LNCaP clone FGC (cell line): ENCODE measurements around the gene PTPN14.
A peak's percentile ranks its signal among the peaks of the same experiment; 100 is the strongest.

Experiments used
- DNase-seq: peaks from one replicate; pipeline ENCODE4 v3.0.0-alpha.2; 2011; ENCODE audit warnings: low read depth
- H3K4me3 ChIP-seq: 2 replicates; pipeline ENCODE4 v1.5.1; 2011; ENCODE audit warnings: mild to moderate bottlenecking, low read depth, low read length, control low read depth
- TF ChIP-seq, protein P1 (sequence below): IDR thresholded peaks from 2 replicates; pipeline ENCODE4 v1.5.1; 2012; ENCODE audit warnings: mild to moderate bottlenecking; ENCODE audit not compliant: control insufficient read depth, insufficient read depth; ENCODE audit errors: extremely low read depth

The PTPN14 gene

DNA sequence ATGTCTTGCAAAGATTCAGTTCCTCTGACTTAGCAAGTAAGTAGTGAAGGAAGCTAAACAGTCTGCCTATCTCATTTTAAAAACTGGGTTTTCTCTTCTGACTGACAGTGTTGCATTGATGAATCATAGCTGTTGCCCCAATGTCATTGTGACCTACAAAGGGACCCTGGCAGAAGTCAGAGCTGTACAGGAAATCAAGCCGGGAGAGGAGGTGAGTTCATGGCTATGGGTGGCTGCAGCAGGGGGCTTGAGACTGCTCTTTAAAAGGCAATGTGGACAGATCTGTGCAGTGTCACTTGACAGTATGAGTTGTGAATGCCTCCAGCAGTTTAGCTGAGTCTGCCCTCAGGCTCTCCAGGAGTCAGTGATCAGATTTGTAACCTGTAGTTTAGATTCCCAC, 223.9 kb downstream of the PTPN14 start:
- H3K4me3 ChIP-seq: no peak overlapping the region
- no peak for DNase-seq
- TF ChIP-seq, protein P1, sequence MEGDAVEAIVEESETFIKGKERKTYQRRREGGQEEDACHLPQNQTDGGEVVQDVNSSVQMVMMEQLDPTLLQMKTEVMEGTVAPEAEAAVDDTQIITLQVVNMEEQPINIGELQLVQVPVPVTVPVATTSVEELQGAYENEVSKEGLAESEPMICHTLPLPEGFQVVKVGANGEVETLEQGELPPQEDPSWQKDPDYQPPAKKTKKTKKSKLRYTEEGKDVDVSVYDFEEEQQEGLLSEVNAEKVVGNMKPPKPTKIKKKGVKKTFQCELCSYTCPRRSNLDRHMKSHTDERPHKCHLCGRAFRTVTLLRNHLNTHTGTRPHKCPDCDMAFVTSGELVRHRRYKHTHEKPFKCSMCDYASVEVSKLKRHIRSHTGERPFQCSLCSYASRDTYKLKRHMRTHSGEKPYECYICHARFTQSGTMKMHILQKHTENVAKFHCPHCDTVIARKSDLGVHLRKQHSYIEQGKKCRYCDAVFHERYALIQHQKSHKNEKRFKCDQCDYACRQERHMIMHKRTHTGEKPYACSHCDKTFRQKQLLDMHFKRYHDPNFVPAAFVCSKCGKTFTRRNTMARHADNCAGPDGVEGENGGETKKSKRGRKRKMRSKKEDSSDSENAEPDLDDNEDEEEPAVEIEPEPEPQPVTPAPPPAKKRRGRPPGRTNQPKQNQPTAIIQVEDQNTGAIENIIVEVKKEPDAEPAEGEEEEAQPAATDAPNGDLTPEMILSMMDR: no peak

DNA sequence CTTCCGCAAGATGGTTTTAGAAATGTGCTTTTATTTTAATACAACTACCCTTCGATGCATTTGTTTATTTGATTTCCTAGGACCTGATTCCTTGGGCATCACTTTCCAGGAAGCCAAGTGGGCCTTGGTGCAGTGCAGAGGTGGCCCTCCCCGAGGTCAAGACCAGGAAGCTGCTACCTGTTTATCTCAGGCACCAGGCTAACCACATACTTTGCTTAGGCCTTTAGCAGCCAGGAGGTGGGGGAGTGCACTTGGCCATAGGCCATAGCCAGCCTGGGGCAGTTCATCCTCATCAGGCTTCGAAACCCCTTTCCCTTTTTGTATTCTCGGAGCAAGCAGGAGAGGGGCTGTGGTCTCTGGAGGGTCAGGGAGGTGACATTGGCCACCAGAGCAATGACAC, 225.0 kb downstream of the PTPN14 start:
- H3K4me3 ChIP-seq: no peak overlapping the region
- TF ChIP-seq, protein P1: no peak

DNA sequence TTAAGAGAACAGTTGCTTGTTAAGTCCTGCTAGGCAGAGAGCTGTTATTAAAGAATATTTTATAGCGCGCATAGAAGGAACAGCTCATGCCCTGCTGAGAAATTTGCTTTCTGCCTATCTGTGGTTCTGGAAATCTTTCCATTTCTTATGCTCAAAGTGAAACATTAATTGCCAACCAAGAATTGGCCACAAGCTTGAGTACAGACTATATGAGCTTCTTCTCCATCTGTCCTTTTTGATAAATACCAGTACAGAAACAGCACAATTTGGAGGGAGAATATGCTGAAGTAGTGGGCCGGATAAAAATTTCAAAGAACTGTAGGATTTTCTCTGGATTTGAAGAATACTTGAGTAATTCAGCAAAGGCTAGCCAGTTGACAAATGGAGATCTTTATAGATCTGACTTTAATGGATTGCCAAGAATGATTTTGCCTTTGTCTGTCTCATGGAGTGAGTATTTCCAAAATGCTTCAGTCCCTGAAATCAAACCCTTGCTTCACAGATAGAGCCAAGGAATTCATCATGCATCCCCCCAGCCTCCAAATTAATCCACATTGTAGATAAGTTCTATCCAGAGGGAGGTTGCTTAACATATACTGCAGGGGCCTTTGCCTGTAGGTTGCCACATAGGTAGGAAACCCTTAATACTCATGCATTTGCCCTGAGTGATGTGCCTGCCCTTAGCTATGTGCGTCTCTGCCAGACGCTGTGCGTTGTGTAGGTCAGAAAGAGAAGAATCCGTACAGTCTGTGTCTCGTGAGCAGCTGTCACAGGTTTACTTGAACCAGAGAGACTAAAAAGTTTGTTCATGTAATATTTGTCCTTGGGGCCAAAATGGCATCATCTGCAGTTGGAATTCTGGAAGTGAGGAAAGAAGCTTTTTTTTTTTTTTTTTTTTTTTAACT, 226.3 kb downstream of the PTPN14 start:
- TF ChIP-seq, protein P1: no peak
- no peak overlapping the region for H3K4me3 ChIP-seq
- DNase-seq: peak; percentile 17

More for the DNA sequence above, 225.0 kb downstream of the PTPN14 start:
- DNase-seq: no peak

DNA sequence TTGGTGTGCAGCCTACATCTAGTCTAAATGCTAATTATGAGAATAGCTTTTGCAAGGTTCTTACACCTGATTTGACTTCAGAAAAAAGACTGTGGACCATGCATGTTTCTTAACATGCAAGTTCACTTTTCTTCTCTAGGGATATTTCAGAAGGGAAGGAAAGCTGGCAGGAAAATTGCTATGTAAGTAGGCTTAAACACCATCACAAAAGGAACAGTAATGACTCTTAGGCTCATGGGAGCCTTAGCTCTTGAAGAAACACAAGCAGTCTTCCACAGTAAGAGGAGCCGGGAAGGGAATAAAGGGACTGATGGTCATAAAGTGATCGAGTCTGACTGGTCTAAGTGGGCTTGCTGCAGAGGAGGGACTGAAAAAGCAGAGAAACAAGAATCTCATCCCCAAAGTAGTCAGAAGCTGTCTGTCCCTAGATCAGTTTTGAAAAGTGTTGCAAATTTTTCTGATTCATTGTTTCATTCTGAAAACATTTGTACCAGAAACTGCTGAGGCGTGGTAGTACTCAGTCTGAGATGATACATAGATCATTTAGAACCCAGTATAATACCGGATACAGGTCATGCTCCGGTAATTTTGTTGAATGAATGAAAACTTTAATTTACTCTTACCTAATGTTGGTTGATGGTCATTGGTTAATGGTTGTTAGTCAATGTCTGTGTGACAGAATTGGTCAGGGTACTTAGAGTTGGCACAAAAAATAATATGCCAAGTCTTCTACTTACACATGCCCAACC, 229.5 kb downstream of the PTPN14 start:
- H3K4me3 ChIP-seq: no peak overlapping the region
- TF ChIP-seq, protein P1: no peak
- DNase-seq: no peak

DNA sequence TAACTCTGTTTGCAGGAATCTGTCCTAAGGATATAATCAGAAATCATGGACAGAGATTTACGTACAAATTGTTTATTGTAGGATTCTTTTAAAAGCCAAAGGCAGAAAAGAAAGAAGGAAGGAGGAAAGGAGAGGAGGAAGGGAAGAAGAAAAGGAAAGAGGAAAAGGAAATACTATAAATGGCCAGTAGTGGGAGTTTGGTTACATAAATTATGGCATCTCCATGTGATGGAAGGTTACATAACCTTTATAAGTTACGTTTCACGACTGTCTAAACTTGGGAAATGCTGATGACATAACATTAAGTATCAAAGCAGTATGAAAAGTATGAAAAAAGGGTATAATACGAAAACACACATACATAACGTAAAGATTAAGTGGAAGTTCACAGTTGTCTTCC, 231.5 kb downstream of the PTPN14 start:
- H3K4me3 ChIP-seq: no peak overlapping the region
- DNase-seq: no peak
- TF ChIP-seq, protein P1: peak; percentile 13; the same call in 1 of the 2 replicates

DNA sequence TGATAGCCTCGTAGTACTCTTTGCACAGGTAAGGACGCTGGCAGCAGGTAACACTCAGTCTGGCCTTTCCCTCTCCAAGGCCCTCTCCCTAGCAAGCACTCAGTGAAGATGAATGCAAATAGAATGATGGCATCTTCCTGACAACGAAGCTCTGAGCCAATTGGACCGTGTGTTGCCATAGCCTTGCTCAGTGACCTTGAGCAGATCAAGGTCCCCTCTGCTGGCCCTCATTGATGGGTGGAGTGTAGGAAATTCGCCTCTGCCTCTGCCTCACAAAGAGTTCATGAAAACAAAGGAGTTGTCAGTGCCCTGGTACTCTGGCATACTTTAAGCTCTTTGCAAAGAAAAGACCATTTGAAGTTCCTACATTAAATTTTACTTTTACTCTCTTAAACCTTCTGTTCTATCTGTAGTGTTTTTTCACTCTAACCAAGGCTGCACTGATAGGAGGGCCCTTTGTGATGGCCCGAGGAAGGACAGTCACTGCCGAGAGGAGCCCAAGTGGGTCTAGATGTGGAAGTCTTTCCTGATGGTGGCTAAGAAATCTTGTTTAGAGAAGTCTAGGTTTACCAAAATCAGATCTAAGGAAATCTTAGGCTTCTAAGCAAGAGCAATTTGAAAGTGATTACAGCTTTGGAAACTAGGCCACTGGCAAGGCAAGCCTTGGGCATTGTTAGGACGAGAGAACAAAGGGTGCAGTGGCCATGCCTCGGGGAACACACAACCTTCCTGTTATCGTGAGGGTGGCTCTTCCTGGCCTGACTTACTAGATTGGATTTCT, 232.3 kb downstream of the PTPN14 start:
- TF ChIP-seq, protein P1: no peak
- no peak for DNase-seq
- H3K4me3 ChIP-seq: no peak overlapping the region
